ENCODE results near the gene RP2.

Gene RP2

DNA sequence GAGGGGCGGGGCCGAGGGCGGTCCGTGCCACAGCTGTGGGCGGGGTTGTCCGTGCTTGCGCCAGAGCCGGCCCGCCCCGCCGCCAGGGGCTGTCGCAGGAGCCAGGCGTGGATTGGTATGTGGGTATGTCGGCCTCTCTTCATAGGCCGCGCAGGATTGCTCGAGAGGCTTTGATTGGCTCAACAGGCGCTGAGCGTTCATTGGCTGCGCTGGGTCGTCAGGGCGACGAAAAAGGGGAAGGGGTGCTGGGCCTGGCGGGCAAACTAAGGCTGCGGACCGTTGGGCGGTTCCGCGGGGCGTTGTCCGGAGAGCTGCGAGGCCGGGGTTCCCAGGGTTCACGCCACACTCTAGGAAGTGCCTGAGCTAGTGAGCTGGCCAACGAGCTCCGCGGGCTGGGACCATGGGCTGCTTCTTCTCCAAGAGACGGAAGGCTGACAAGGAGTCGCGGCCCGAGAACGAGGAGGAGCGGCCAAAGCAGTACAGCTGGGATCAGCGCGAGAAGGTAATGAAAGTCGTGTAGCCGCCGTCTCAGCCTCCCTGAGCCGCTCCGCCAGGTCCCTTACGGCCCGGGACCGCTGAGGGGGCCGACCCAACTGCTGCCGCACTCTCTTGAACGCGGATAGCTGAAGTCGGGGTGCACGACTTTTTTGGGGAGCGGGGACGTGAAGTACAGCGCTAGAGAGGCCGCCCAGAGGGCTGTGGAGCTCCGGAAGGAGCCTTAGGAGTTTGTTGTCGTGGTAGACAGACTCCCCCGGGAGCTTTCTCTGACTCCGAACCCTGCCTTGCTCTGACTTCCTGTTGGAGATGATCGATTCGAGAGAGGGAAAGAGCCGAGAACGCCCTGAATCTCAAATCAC lies at the start of gene RP2:
Gene RP2 (plus strand): TSS at position 343 of the 857 bp plus-strand sequence. CDS start 58 bp downstream, at position 401.
- peak; percentile 76 for DNase-seq (ENCODE audit: extremely low read depth, low read depth)
- TF ChIP-seq, protein P1, sequence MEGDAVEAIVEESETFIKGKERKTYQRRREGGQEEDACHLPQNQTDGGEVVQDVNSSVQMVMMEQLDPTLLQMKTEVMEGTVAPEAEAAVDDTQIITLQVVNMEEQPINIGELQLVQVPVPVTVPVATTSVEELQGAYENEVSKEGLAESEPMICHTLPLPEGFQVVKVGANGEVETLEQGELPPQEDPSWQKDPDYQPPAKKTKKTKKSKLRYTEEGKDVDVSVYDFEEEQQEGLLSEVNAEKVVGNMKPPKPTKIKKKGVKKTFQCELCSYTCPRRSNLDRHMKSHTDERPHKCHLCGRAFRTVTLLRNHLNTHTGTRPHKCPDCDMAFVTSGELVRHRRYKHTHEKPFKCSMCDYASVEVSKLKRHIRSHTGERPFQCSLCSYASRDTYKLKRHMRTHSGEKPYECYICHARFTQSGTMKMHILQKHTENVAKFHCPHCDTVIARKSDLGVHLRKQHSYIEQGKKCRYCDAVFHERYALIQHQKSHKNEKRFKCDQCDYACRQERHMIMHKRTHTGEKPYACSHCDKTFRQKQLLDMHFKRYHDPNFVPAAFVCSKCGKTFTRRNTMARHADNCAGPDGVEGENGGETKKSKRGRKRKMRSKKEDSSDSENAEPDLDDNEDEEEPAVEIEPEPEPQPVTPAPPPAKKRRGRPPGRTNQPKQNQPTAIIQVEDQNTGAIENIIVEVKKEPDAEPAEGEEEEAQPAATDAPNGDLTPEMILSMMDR (IDR thresholded peaks at IDR 0.05; ENCODE audit: low read depth, low read length), result no peak

DNA sequence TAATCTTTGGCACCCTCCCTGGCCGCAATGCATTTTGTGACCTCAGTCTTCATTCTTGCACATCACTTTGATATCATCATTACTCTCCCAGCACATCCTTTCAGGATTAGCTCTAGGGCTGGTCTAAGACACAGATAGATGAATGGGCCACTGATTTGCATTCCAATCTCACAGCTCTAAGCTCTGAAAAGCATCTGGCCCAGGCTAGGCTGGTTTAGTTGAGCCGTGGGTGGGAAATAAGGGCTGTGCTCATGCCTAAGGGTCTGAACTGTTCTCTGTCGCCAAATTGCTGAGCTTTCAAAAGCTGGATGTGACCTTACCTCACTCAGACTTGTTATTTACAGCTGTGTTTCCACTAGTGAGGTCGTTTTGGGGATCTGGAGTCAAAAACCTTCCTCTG lies 47.9 kb upstream of the RP2 start:
- no peak for DNase-seq (ENCODE audit: extremely low read depth, low read depth)
- TF ChIP-seq, protein P1 (IDR thresholded peaks at IDR 0.05; ENCODE audit: low read depth, low read length), result no peak

DNA sequence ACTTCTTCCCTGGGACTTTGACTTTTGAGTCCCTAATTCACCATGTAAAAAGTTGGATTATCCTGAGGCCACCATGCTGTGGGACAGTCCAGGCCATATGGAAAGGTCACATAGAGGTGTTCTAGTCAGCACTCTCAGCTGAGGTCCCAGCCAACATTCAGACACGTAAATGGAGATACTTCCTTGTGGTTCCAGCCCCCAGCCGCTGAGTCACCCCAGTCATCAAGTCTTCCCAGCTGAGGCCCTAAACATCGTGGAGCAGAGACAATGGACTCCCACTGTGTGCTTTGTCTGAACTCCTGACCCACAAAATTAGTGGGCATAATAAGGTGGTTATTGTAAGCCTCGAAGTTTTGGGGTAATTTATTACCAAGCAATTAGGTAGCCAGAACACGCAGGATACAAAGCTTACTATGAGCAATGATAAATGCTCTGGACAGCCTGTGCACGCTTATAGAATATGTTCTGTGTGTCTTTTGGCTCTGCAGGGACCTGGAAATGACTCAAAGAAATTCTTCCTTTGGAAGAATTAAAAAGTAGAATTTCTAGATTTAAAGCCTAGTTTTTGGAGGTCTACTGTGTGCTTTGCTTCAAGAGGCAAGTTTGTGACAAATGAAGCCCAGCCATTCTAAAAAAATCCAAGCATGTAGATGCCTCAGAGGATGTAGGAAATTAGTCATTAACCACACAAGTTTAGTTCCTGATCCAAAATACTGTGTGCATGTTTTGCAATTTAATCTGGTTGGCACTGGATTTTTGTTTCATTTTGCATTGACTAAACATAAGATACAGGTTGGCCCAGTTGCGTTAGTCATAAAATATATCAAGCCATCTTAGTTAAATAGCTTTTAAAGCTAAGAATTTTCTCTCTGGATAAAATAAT lies 44.7 kb upstream of the RP2 start:
- TF ChIP-seq, protein P1 (IDR thresholded peaks at IDR 0.05; ENCODE audit: low read depth, low read length), result no peak
- peak; percentile 54 for DNase-seq (ENCODE audit: extremely low read depth, low read depth)

DNA sequence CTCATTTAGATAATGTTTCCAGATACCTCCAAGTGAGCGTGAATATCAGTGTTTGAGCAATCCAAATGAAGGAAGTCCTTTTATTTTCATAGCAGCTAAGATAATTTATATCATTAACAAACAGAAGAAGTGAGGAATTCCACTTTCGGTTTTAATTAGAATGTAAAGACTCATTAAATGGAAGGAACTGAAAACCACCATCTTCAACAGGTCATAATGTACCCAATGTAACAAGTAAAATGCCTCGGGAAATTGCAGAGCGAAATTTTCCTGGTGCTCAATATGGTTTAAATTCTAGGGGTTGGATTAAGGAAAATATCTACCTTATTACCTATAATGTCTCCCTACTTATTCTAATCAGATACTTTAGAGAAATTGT lies 44.0 kb upstream of the RP2 start:
- TF ChIP-seq, protein P1 (IDR thresholded peaks at IDR 0.05; ENCODE audit: low read depth, low read length), result no peak
- DNase-seq (ENCODE audit: extremely low read depth, low read depth), result no peak

DNA sequence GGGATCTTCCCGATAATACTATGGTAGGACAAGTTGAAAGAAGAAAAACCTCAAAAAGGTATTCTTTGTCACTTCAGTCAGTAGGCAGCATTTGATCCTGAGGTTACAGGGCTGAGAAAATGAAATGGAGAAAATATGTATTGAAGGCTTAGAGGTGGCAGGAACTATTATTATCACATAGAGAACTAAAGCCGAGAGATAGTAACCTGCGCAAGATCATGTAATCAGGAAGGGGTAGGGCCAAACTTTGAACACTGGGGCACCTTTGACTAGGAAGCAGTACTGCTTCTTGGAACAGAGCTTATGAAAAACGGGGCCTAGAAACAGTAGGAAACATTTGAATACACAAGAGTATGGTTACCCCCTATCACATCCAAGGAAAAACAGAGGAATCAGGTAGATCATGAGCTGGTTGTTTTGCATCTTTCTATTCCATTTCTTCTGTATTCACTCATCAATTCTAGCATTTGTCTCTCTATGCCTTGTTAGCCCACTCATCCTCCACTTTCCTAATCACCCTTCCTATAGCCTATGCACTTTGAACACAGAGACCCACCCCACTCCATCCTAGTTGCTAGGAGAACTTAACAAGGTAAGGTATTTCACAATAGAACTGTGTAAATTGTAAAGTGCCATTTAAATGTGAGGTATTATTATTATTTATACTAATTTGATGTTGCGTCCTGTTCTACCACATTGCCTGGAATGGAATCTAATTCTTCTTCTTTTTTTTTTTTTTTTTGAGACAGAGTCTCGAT lies 43.3 kb upstream of the RP2 start:
- TF ChIP-seq, protein P1 (IDR thresholded peaks at IDR 0.05; ENCODE audit: low read depth, low read length), result no peak
- DNase-seq (ENCODE audit: extremely low read depth, low read depth), result no peak

DNA sequence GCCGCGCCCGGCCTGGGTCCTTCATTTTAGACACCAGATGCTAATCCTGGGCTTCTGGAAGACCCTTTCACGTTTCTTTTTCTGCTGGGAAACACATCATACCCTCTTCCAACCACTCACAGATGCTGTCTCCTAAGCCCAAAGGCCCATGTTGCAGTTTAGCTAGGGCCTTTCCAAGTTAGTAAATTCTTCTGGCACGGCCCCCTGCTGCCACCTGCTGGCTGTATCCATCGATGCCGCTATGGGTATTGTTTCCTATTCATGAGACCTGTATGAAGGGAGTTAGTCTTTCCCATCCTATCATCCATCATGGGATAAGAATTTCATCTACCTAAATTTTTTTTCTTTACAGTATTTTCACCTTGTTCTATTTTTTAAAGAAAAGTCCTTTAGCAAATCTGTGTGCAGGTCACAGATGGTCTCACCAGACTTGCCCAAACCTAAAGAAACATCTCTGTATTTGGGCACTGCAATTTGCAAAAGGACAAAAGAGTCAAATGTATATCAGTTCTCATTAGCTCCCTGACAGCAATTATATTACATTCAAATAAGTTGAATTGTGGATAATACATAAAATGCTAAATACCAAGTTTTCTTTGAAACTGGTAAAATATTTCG lies 40.2 kb upstream of the RP2 start:
- peak; percentile 42 for DNase-seq (ENCODE audit: extremely low read depth, low read depth)
- TF ChIP-seq, protein P1 (IDR thresholded peaks at IDR 0.05; ENCODE audit: low read depth, low read length), result peak; percentile 84

Measured in AG09319 (cell line).